Measurements from ENCODE around the gene TNFRSF4. TPM values are rescaled to one million over a fixed set of nuclear protein-coding genes. Genes with fewer than 3 reads are reported as not detected.

Gene TNFRSF4
- total and polyA plus RNA-seq, 5 donors from 2014 or later: 19.0 to 65.8 (median 33.9) TPM

GRCh38 chr1:1239227-1239613, 25.3 kb upstream of the TNFRSF4 start:
- no peaks in the 10 kb centered on the region for H3K36me3 ChIP-seq (ENCODE audit: control insufficient read depth, insufficient read depth, low read length)
- H3K4me1 ChIP-seq (ENCODE audit: control insufficient read depth, insufficient read depth, low read length, poor library complexity, severe bottlenecking): no peaks in the 10 kb centered on the region
- Mint-ChIP-seq H3K9me3 (no peaks in the 10 kb centered on the region), H3K36me3 (peaks cover 3% of the 10 kb centered on the region), H3K27me3 (no peaks in the 10 kb centered on the region), H3K4me1 (peaks cover 0 to 9% (median under 1%) of the 10 kb centered on the region in 4 donors), H3K4me3 (no peak overlapping the region), H3K27ac (no peak overlapping the region)
- no peaks in the 10 kb centered on the region for H3K9me3 ChIP-seq (ENCODE audit: control insufficient read depth in 2 of 2, low read length in 2 of 2)
- no peak for DNase-seq
- H3K4me3 ChIP-seq (ENCODE audit: low read depth, low read length): no peak overlapping the region
- no peak overlapping the region for H3K27ac ChIP-seq (ENCODE audit: insufficient read depth, low read length, poor library complexity, severe bottlenecking)
- no peaks in the 10 kb centered on the region for H3K27me3 ChIP-seq (ENCODE audit: control insufficient read depth, insufficient read depth, low read length)
- no peak for ATAC-seq (ENCODE audit: low read depth in 2 of 2)

- H3K36me3 Mint-ChIP-seq: peaks cover 3% of the 10 kb centered on the region
These were observed 24.8 kb upstream of the TNFRSF4 start for GRCh38 chr1:1238702-1239178.

GRCh38 chr1:1237874-1238701, 24.1 kb upstream of the TNFRSF4 start:
- Mint-ChIP-seq H3K27ac (no peak overlapping the region), H3K9me3 (no peaks in the 10 kb centered on the region), H3K27me3 (no peaks in the 10 kb centered on the region), H3K4me3 (no peak overlapping the region), H3K36me3 (peaks cover 3% of the 10 kb centered on the region), H3K4me1 (peaks cover 0 to 18% (median 7%) of the 10 kb centered on the region in 4 donors)
- H3K27me3 ChIP-seq (ENCODE audit: control insufficient read depth, insufficient read depth, low read length): no peaks in the 10 kb centered on the region
- no peaks in the 10 kb centered on the region for H3K36me3 ChIP-seq (ENCODE audit: control insufficient read depth, insufficient read depth, low read length)
- H3K4me3 ChIP-seq (ENCODE audit: low read depth, low read length): no peak overlapping the region
- ATAC-seq (ENCODE audit: low read depth in 2 of 2): no peak
- H3K4me1 ChIP-seq (ENCODE audit: control insufficient read depth, insufficient read depth, low read length, poor library complexity, severe bottlenecking): peaks cover 3% of the 10 kb centered on the region
- H3K27ac ChIP-seq (ENCODE audit: insufficient read depth, low read length, poor library complexity, severe bottlenecking): no peak overlapping the region
- no peak for DNase-seq
- H3K9me3 ChIP-seq (ENCODE audit: control insufficient read depth in 2 of 2, low read length in 2 of 2): no peaks in the 10 kb centered on the region

More at GRCh38 chr1:1238702-1239178, 24.8 kb upstream of the TNFRSF4 start:
- H3K4me3 Mint-ChIP-seq: no peak overlapping the region
- Histone ChIP-seq H3K4me3 (ENCODE audit: low read depth, low read length) (no peak overlapping the region), H3K27ac (ENCODE audit: insufficient read depth, low read length, poor library complexity, severe bottlenecking) (no peak overlapping the region), H3K9me3 (ENCODE audit: control insufficient read depth in 2 of 2, low read length in 2 of 2) (no peaks in the 10 kb centered on the region), H3K4me1 (ENCODE audit: control insufficient read depth, insufficient read depth, low read length, poor library complexity, severe bottlenecking) (no peaks in the 10 kb centered on the region), H3K36me3 (ENCODE audit: control insufficient read depth, insufficient read depth, low read length) (no peaks in the 10 kb centered on the region), H3K27me3 (ENCODE audit: control insufficient read depth, insufficient read depth, low read length) (no peaks in the 10 kb centered on the region)
- no peaks in the 10 kb centered on the region for H3K9me3 Mint-ChIP-seq
- ATAC-seq (ENCODE audit: low read depth in 2 of 2): no peak
- peaks cover 0 to 14% (median 3%) of the 10 kb centered on the region in 4 donors for H3K4me1 Mint-ChIP-seq
- DNase-seq: no peak
- no peaks in the 10 kb centered on the region for H3K27me3 Mint-ChIP-seq
- H3K27ac Mint-ChIP-seq: no peak overlapping the region

GRCh38 chr1:1236945-1237873, 23.3 kb upstream of the TNFRSF4 start:
- Mint-ChIP-seq H3K27ac (no peak overlapping the region), H3K4me3 (no peak overlapping the region), H3K4me1 (peaks cover 0 to 18% (median 7%) of the 10 kb centered on the region in 4 donors), H3K27me3 (no peaks in the 10 kb centered on the region), H3K9me3 (no peaks in the 10 kb centered on the region), H3K36me3 (peaks cover 3% of the 10 kb centered on the region)
- no peak for DNase-seq
- Histone ChIP-seq H3K4me1 (ENCODE audit: control insufficient read depth, insufficient read depth, low read length, poor library complexity, severe bottlenecking) (peaks cover 8% of the 10 kb centered on the region), H3K27me3 (ENCODE audit: control insufficient read depth, insufficient read depth, low read length) (no peaks in the 10 kb centered on the region), H3K36me3 (ENCODE audit: control insufficient read depth, insufficient read depth, low read length) (no peaks in the 10 kb centered on the region), H3K4me3 (ENCODE audit: low read depth, low read length) (no peak overlapping the region), H3K27ac (ENCODE audit: insufficient read depth, low read length, poor library complexity, severe bottlenecking) (no peak overlapping the region), H3K9me3 (ENCODE audit: control insufficient read depth in 2 of 2, low read length in 2 of 2) (no peaks in the 10 kb centered on the region)
- no peak for ATAC-seq (ENCODE audit: low read depth in 2 of 2)

- Mint-ChIP-seq H3K36me3 (peaks cover 3% of the 10 kb centered on the region), H3K4me1 (peaks cover 0 to 19% (median 8%) of the 10 kb centered on the region in 4 donors), H3K4me3 (no peak overlapping the region), H3K27ac (no peak overlapping the region), H3K27me3 (no peaks in the 10 kb centered on the region), H3K9me3 (no peaks in the 10 kb centered on the region)
- Histone ChIP-seq H3K4me3 (ENCODE audit: low read depth, low read length) (no peak overlapping the region), H3K27me3 (ENCODE audit: control insufficient read depth, insufficient read depth, low read length) (no peaks in the 10 kb centered on the region), H3K36me3 (ENCODE audit: control insufficient read depth, insufficient read depth, low read length) (no peaks in the 10 kb centered on the region), H3K27ac (ENCODE audit: insufficient read depth, low read length, poor library complexity, severe bottlenecking) (no peak overlapping the region), H3K9me3 (ENCODE audit: control insufficient read depth in 2 of 2, low read length in 2 of 2) (no peaks in the 10 kb centered on the region), H3K4me1 (ENCODE audit: control insufficient read depth, insufficient read depth, low read length, poor library complexity, severe bottlenecking) (peaks cover 8% of the 10 kb centered on the region)
- no peak for ATAC-seq (ENCODE audit: low read depth in 2 of 2)
- DNase-seq: no peak
These were observed 22.3 kb upstream of the TNFRSF4 start for GRCh38 chr1:1236176-1236763.

- H3K27ac Mint-ChIP-seq: peak overlapping the region in 1 of 3 donors; percentile 63
- no peaks in the 10 kb centered on the region for H3K9me3 ChIP-seq (ENCODE audit: control insufficient read depth in 2 of 2, low read length in 2 of 2)
- no peak overlapping the region for H3K27ac ChIP-seq (ENCODE audit: insufficient read depth, low read length, poor library complexity, severe bottlenecking)
- peaks cover 3% of the 10 kb centered on the region for H3K36me3 Mint-ChIP-seq
- no peaks in the 10 kb centered on the region for H3K36me3 ChIP-seq (ENCODE audit: control insufficient read depth, insufficient read depth, low read length)
- peaks cover 0 to 30% (median 13%) of the 10 kb centered on the region in 4 donors for H3K4me1 Mint-ChIP-seq
- H3K27me3 Mint-ChIP-seq: no peaks in the 10 kb centered on the region
- H3K4me1 ChIP-seq (ENCODE audit: control insufficient read depth, insufficient read depth, low read length, poor library complexity, severe bottlenecking): peaks cover 17% of the 10 kb centered on the region
- no peaks in the 10 kb centered on the region for H3K9me3 Mint-ChIP-seq
- ATAC-seq (ENCODE audit: low read depth in 2 of 2): no peak
- no peak for DNase-seq
- H3K27me3 ChIP-seq (ENCODE audit: control insufficient read depth, insufficient read depth, low read length): no peaks in the 10 kb centered on the region
- H3K4me3 ChIP-seq (ENCODE audit: low read depth, low read length): no peak overlapping the region
- peak overlapping the region; percentile 64 to 85 (median 74) for H3K4me3 Mint-ChIP-seq
These were observed 21.2 kb upstream of the TNFRSF4 start for GRCh38 chr1:1235016-1235744.
